Measurements from ENCODE around the gene CCDC137.

- TF ChIP-seq EZH2 (IDR thresholded peaks at IDR 0.05; ENCODE audit: insufficient read depth, poor library complexity, severe bottlenecking) (no peak), EZH2phosphoT487 (IDR thresholded peaks at IDR 0.05; ENCODE audit: insufficient read depth, low read depth) (no peak)
Measured at GRCh38 chr17:81694810-81695209, 28.3 kb downstream of the CCDC137 start.
